Stimulated activated CD4-positive, alpha-beta T cell treated with anti-CD3 and anti-CD28 coated beads, Interleukin-2, amount 100 ng/mL, for 48 hours (primary cell): ENCODE data around the gene RANBP6.
"Not testable (repeated sequence)": the region's sequence is repeated elsewhere in the genome, so short reads cannot be mapped to it uniquely, and the experiment has no call there.

Experiments
- DNase-seq, 2 donors: peaks; one replicate each; pipeline ENCODE4 v3.0.0-alpha.2; 2020

The RANBP6 gene

DNA sequence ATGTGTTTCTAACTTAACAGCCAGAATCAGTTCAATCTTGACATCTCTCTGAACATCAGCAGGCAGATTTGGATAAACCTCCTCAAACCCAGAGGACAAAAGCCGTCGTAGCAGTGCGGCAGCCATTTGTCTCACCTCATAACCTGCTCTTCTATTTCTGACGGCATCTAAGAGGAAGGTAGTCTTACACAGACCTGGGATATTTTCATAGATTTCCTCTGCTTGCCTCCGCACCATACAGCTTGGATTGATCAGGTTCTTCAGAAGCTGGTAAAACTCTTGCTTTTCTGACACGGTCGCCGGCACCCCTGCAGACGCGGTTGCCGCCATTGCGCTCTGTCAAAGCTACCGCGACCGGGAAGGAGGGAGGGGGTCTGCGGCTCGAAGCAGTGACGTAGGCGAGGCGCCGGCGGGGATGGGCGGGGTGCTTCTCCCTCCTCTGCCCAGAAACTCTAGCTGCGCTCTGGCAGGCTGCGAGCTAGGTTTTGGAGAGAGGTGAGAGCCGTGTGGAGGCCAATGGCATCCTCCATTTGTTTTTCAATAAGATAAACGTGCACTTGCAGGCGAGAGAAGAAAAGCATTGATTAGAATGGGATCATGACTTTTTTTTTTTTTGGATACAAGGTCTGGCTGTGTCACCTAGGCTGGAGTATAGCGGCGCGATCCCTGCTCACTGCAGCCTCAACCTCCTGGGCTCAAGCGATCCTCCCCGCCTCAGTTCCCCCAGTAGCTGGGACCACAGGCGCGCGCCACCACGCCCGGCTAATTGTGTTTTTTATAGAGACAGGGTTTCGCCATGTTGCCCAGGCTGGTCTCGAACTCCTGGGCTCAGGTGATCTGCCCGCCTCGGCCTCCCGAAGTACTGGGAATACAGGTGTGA lies at the start of gene RANBP6:
Gene RANBP6 (minus strand): TSS at position 347 of the 880 bp plus-strand sequence. CDS start 17 bp downstream, at position 330.
- peak; percentile 82 to 89 for DNase-seq

DNA sequence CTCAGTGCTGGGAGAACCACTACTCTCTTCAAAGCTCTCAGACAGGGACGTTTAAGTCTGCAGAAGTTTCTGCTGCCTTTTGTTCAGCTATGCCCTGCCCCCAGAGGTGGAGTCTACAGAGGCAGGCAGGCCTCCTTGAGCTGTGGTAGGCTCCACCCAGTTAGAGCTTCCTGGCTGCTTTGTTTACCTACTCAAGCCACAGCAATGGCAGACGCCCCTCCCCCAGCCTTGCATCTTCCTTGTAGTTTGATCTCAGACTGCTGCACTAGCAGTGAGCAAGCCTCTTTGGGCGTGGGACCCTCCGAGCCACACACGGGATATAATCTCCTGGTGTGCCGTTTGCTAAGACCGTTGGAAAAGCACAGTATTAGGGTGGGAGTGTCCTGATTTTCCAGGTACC lies 47.7 kb upstream of the RANBP6 start:
- not testable (repeated sequence) for DNase-seq

DNA sequence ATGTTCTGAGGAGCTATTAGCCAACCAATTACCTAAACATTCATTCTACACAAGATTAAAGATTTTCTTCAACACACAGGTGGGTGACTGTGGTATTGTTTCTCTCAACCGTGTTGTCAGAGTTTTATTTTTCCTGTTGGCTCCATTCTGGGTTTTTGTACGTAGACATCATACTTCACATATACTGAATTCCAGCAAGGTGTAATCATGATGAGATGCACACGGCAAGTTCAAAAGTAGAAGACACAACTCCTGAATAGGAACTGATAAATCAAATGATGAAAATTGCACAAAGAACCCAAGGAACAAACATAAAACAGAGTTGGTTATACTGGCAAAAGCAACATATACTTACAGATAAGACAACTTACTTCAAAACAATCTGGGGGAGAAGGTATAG lies 40.2 kb upstream of the RANBP6 start:
- DNase-seq = no peak

DNA sequence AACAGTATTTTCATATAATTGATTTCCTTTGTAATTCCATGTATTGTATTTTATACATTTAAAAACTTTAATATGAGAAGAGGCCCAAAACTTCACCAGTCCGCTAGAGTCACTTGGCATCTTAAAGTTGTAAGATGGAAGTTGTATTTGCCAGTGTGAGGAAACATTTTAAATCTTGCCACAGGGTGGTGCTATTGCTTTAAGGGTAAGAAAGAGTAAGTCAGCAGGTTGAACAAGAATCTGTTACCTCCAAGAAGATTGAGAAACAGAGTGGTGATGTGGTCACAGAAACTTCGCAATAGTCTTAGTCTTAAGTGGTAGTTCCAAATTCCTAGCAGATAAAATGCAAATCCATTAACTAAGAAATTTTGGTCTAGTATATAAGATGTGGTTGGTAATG lies 39.8 kb upstream of the RANBP6 start:
- peak; percentile 34 to 47 for DNase-seq

DNA sequence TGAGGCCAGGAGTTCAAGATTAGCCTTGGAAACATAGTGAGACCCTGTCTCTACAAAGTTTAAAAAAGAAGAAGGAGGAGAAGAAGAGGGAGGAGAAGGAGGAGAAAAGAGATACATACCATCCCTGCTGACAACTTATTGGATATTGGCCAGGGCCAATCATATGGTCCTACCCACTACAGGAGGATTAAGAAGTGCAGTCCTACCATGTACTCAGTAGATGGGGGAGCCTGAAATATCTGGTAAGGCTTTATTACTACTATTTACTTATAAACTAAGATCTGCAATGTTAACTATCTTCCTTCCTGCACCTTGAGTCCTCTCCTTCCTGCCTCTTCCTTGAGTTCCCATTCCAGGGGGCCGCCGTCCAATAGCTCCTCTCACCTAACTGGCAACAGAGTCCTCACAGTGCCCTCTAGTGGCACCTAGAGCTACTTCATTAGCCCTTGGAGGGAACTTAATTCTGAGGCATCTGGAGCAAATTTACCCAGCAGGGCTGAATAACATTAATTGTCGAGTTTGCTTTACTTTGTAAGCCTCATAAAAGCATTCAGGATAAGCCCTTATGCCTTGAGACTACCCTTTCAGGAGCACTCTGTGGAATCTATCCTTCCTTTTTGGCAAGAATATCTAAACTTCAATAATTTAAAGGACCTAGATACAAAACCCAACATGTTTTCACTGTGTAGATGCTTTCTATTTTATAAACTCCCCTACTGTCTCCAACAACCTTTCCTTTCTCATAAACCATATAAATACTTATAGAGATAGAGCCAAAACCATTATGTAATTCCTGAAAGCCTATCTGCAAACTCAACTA lies 39.1 kb upstream of the RANBP6 start:
- peak; percentile 51 to 64 for DNase-seq

DNA sequence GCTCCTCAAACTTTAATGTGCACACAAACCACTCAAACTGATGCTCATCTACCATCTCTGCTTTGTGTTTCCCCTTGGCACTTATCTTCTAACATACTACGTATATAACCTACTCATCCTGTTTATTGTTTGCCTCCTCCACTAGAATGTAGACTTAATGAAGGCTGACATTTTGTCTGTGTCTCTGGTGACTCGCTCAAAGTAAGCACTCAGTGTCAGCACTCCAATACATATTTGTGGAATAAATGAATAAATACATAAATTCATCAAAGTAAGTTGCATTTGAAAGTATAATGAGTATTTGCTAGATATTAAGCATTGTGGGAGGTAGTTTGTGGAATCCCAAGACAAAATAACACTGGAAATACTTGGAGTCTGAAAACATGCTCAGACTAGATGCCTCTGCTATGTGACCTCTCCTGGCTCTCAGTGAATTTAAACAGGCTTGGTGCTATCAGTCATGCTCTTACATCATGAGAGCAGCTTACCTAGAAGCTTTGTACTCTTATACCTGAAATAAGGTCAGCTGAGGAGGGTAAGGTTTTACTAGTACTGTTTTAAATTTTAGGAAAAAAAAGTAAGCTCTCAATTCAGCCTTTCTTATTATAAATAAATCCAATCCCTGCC lies 37.0 kb upstream of the RANBP6 start:
- DNase-seq = no peak

DNA sequence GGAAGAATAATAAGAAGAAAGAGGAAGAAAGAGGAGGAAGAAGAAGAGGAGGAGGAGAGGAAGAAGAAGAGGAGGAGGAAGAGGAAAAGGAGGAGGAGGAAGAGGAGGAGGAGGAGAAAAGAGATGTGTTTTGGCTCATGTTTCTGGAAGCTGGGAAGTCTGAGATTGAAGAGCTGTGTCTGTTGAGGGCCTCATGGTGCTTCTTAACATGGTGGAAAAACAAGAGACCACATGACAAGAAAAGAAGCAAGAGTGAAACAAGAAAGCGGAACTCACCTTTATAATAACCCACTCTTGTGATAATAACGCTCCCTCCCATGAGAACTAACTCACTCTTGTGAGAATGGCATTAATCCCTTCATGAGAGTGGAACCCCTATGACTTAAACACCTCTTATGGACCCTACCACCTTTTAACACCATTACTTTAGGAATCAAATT lies 36.1 kb upstream of the RANBP6 start:
- no peak for DNase-seq

DNA sequence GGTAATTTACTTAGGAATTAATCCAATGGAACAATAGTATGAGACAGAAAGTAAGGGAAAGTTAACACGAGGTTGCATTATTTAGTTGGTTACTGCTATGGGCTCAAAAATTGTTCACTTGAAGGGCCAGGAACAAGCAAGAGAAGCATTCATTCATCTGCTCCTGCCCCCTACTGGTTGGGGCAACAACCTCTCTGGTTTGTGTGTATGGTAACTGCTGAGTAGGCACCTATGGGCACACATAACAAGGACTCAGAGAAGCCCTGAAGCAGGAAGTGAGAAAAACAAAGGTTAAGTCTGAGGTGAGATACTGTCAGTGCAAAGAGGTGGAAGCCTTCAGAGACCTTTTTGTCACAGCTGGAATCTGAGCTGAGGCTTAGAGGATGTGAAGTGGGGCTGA lies 34.4 kb upstream of the RANBP6 start:
- peak in 1 of 2 donors; percentile 21 for DNase-seq

DNA sequence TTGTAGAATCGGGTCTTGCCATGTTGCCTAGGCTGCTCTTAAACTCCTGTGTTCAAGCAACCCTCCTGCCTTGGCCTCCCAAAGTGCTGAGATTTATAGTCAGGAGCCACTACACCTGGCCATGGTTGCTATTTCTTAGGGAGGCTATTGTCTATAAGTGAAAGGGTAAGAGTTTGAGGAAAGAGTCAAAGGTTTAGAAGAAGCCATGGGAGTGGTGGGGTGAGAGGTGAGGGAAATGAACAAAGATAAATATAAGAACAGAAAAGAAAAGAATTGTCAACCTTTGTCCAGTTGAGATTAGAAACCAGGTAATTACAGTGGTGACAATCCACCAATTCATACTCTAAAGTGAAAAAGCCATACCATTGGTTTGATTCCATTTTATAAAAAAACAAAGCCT lies 32.6 kb upstream of the RANBP6 start:
- no peak for DNase-seq

DNA sequence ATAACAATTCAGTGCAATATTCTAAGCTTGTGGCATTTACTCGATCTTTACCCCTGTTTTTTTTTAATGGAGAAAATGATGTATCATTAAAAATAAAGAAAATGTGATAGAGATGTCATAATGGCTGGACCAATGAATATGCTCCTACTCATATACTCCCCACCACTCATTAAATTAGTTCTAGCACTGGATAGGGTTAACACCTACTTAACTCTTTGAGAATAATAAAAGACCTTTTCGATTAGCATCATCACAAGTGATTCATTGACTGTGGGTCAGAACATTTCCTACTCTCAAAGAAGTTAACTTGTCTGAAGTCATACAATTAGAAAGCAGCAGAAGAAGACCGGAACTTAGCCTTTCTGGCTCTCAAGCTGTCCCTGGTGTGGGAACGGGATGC lies 31.6 kb upstream of the RANBP6 start:
- DNase-seq = no peak

DNA sequence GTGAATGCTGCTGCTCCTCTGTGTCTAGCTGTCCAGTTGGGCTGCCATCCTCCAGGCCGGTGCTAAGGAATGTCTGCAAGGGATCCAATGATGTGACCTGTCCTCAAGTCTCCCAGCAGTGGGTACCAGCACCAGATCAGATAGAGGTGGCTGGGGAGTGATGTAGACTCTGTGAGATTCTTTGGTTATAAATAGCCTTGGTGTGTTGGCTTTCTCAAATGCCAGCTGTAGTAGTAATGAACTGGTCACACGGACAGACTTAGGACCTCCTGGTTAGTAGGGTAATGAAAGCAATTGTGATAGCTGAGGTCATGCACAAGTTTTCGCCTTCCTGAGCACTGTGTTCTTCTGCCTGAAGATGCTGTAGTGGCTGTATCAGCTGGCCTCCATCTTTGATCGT lies 29.9 kb upstream of the RANBP6 start:
- no peak for DNase-seq

DNA sequence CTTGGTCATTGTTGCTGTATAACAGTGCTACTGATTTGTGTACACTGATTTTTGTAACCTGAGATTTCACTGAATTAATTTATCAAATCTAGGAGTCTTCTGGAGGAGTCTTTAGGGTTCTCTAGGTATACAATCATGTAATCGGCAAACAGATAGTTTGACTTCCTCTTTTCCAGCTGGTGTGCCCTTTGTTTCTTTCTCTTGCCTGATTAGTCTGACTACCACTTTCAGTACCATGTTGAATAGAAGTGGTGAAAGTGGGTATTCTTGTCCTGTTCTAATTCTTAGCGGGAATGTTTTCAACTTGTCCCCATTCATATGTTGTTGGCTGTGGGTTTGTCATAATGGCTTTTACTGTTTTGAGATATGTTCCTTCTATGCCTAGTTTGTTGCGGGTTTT lies 24.7 kb upstream of the RANBP6 start:
- DNase-seq = no peak

DNA sequence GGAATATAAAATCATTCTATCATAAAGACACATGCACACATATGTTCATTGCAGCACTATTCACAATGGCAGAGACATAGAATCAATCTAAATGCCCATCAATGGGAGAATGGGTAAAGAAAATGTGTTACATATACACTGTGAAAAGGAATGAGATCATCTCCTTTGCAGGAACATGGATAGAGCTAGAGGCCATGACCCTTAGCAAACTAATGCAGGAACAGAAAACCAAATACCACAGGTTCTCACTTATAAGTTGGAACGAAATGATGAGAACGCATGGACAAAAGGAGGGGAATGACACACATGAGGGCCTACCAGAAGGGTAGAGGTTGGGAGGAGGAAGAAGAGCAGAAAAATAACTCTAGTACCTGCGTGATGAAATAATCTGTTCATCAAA lies 21.0 kb upstream of the RANBP6 start:
- no peak for DNase-seq

DNA sequence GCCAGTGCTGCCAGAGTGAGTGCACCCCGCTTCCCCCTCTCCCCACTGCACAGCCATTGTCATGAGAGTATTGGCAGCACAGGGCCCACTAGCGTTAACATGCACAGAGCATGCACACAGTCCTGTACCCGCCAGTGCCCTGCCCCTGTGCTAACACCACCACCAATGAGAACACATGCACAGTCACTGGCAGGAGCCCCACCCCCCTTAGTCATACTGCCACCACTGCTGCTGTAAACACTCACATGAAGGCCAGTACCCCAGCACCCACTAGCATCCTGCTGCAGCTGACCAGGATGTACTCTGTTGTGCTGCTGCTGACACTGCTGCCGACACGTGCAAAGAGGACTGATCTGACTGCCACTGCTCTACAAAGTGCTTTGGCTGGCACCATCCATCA lies 19.5 kb upstream of the RANBP6 start:
- no peak for DNase-seq

DNA sequence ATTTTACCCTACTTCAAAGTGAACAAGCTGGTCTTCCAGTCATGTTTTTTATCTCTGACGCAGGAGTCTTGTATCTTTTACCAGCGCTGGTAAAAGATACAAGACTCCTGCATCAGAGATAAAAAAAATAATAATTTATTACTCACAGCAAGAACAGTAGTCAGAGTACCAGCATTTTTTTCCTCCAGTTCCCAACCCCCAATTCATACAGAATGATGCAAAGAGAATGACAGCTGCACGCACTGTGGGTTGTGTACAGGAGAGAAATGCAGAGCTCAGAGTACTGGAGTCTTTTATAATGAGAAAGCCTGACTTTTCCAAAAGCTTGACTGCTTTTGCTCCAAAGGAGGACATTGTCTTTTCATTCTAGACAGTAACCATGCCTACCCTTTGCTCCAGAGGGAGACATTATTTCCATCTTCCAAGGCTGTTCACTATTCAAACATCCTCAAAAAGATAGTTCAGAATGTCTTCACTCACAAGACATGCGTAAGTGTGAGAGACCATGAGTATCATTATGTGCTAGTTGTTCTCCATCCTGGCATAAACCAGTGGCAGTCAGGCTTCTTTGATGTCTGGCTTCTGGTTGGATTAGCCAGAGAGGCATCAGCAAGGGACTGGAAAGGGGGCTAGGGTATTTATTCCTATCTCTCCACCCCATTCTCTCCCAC lies 14.3 kb upstream of the RANBP6 start:
- DNase-seq = no peak

DNA sequence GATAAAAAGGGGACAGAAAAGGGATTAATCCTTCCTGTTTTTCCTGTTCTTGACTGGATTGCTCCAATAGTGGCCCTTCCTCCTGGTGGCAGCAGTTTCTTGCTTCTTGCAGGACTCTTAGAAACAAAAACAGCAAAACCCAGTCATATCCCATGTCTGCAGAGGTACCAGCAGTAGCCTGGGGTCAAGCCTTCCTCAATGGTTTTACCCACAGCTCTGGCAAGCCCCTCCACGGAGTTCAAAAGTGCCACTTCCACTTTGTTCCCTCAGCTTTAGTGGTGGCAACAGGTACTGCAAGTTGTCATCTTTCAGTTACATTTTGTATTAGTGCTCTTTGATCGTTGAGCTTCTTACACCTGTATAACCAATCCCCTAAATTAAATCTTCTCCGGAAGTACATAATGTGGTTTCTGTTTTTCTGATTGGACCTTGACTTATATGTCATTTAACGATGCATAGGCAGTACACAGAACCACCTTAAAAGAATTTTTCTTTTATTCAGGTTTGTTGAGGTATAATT lies 8.7 kb upstream of the RANBP6 start:
- no peak for DNase-seq

DNA sequence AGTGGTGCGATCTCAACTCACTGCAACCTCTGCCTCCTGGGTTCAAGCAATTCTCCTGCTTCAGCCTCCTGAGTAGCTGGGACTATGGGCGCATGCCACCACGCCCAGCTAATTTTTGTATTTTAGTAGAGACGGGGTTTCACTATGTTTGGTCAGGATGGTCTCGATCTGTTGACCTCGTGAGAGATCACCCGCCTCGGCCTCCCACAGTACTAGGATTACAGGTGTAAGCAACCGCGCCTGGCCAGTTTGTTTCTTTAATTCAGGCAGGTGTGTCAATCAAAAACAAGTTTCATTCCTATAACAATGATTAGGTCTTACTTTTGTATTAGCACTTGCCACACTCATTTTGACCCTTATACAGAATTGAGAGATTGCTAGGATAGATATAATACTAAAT lies 1.6 kb upstream of the RANBP6 start:
- DNase-seq = not testable (repeated sequence)

DNA sequence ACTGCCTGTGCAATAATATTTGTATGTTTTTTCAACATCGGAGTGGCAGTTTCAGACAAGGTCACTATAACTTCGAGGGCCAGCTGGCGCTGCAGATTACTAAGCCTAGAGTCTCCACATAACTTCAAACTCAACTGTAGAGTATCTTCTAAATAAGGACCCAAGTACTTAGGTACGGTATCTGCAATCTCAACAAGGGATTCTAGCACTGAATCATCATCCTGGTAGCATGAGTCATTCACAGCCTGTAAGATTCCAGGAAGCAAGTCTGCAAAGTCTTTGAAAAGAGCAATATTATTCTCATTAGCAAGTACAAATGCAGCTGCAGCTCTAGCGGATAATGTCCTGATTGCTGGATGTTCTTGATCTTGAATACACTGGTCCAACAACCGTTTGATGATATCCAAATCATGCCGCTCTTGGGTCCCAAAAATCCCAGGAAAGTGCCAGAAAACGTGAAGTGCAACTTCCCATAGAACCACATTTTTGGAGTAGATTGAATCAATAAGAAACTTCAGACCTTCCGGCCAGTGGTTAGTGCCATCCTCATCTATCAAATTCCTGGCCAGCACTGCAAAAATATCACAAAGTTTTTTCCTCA lies 654 bp downstream of the RANBP6 start:
- DNase-seq = peak in 1 of 2 donors; percentile 16

DNA sequence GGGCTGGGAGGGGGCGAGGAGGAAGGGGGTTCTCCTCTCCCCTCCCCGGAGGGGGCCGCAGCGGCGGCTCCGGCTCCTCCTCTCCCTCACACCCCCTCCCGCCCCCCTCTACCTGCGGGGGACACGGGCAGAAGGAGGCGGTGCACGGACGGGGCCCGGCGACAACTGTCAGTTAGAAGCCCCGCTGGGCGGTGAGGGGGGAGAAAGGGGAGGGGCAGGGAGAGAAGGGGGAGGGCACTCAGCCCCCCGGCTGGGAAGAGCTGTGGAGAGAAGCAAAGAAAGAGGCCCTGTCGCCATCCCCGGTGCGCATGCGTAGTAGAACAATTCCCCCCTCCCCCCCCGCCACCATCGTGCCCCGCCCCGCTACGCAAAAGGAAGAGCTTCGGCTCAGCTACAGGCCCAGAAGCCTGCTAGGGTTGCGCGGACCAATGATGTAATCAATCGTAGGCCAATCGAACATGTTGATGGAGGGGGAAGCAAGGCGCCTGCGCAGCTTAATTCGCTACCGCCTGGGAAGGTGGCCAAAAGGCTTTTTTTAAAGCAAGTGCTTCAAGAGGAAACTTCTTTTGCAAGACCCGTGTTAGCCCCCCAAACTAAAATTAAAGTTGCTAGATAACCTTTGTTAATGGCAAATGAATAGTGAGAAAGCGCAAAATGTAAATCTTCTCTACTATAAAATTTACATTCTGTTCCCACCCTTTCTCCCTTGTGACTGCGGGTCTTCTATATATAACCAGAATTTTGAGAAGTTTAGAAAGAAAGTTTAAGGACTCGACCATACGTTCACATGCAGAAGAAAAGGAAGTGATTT lies 7.0 kb downstream of the RANBP6 start:
- peak; percentile 84 to 87 for DNase-seq

DNA sequence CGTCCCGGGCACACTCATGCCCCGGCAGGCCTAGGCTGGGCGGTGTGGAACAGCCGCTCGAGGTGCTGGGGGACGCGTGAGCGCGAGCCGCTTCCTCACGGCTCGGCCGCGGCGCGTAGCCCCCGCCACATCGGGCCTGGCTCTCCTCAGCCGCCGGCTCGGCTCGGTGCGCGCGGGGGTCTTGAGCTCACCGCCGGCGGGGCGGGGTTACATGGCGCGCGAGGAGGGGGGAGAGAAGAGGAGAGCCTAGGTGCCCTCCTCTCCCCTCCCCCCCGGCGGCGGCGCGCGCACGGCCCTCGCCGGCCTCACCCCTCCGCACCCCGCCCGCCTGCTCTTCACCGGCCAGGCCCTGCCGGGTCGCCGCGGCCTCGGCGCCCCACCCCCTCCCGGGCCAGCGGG lies 7.7 kb downstream of the RANBP6 start:
- peak; percentile 59 to 66 for DNase-seq

DNA sequence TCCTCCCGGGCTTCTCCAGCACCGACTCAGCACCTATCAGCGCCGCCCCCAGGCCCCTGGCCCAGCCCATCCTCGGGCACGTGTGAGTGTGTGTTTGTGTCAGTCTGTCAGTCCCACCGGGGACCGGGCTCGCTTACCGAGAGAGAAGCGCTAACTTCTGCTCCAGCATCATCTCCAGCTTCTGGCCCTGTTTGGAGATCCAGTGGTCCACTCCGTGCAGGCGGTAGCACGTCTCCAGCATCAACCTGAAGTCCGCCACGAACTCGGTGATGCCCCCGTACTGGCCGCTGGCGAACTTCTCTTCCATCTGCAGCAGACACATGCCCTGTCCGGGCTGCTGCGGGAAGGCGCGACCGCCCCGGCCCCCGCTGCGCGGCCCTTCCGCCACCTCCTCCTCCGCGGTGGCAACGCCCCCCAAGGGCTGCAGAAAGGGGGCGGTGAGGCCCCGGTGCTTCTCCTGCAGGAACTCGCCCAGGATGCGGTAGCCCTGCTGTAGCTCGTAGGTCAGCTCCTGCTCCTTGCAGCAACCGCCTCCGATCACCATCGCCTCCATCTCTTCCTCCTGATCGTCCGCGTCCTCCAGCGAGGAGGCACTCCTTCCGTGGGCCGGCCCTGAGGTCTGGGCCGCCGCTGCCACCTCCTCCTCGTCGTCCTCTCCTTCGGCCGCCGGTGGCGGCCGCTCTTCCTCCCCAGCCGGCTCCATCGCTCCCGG lies 8.2 kb downstream of the RANBP6 start:
- peak; percentile 92 for DNase-seq
